HEK293T (cell line): ENCODE data around the gene SKIC2.

ENCODE experiments used
- ARNT ChIP-seq: fragments of 450-650 bp; IDR thresholded peaks from 2 replicates; pipeline ENCODE4 v1.6.1; 2017; ENCODE audit warnings: mild to moderate bottlenecking
- CTBP1 ChIP-seq: fragments of 450-650 bp; IDR thresholded peaks from 2 replicates; pipeline ENCODE4 v1.6.1; 2016; ENCODE audit warnings: borderline replicate concordance
- ELF4 ChIP-seq: fragments of 450-650 bp; IDR thresholded peaks from 2 replicates; pipeline ENCODE4 v1.6.1; 2017; ENCODE audit warnings: antibody characterized with exemption
- FOXA1 ChIP-seq: fragments of 450-650 bp; IDR thresholded peaks from 2 replicates; pipeline ENCODE4 v1.6.1; 2016; ENCODE audit warnings: mild to moderate bottlenecking
- FOXK2 ChIP-seq: fragments of 450-650 bp; IDR thresholded peaks from 2 replicates; pipeline ENCODE4 v1.6.1; 2016; ENCODE audit warnings: mild to moderate bottlenecking
- FOXM1 ChIP-seq: fragments of 450-650 bp; IDR thresholded peaks from 2 replicates; pipeline ENCODE4 v1.6.1; 2017; ENCODE audit warnings: mild to moderate bottlenecking, borderline replicate concordance
- SP1 ChIP-seq: fragments of 450-650 bp; IDR thresholded peaks from 2 replicates; pipeline ENCODE4 v1.6.1; 2017
- SUZ12 ChIP-seq: fragments of 450-650 bp; IDR thresholded peaks from 2 replicates; pipeline ENCODE4 v1.6.1; 2016; ENCODE audit warnings: mild to moderate bottlenecking
- TARDBP ChIP-seq: fragments of 450-650 bp; IDR thresholded peaks from 2 replicates; pipeline ENCODE4 v1.6.1; 2016

DNA sequence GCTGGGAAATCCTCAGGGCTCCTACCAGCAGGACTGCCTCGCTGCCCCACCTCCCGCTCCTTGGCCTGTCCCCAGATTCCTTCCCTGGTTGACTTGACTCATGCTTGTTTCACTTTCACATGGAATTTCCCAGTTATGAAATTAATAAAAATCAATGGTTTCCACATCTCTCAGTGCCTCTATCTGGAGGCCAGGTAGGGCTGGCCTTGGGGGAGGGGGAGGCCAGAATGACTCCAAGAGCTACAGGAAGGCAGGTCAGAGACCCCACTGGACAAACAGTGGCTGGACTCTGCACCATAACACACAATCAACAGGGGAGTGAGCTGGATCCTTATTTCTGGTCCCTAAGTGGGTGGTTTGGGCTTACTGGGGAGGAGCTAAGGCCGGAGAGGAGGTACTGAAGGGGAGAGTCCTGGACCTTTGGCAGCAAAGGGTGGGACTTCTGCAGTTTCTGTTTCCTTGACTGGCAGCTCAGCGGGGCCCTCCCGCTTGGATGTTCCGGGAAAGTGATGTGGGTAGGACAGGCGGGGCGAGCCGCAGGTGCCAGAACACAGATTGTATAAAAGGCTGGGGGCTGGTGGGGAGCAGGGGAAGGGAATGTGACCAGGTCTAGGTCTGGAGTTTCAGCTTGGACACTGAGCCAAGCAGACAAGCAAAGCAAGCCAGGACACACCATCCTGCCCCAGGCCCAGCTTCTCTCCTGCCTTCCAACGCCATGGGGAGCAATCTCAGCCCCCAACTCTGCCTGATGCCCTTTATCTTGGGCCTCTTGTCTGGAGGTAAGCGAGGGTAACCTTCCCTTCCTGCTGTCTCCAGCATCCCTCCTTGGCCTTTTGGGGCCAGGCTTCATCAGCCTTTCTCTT, 13.2 kb upstream of the SKIC2 start, which contains the start of gene CFB:
- TF ChIP-seq CTBP1: no peak
- TF ChIP-seq SP1: no peak
- no peak for TF ChIP-seq FOXM1
- TF ChIP-seq FOXA1: no peak
- TF ChIP-seq FOXK2: no peak
- TF ChIP-seq SUZ12: no peak
- no peak for TF ChIP-seq ARNT
- no peak for TF ChIP-seq ELF4
- TF ChIP-seq TARDBP: no peak
